PC-3 (cell line): ENCODE data around the gene TMC3.

ENCODE experiments used
- EZH2 ChIP-seq: fragments of 300-600 bp; sonication (generic); IDR thresholded peaks from one replicate; pipeline ENCODE4 v1.6.1; 2017; ENCODE audit warnings: antibody characterized with exemption, mild to moderate bottlenecking, low read length; ENCODE audit not compliant: unreplicated experiment
- TF ChIP-seq, protein P1 (sequence below): fragments of 300-600 bp; sonication (generic); conservative IDR thresholded peaks from 2 replicates; pipeline ENCODE4 v1.5.1; 2017; ENCODE audit warnings: antibody characterized with exemption, low read depth, mild to moderate bottlenecking, low read length

DNA sequence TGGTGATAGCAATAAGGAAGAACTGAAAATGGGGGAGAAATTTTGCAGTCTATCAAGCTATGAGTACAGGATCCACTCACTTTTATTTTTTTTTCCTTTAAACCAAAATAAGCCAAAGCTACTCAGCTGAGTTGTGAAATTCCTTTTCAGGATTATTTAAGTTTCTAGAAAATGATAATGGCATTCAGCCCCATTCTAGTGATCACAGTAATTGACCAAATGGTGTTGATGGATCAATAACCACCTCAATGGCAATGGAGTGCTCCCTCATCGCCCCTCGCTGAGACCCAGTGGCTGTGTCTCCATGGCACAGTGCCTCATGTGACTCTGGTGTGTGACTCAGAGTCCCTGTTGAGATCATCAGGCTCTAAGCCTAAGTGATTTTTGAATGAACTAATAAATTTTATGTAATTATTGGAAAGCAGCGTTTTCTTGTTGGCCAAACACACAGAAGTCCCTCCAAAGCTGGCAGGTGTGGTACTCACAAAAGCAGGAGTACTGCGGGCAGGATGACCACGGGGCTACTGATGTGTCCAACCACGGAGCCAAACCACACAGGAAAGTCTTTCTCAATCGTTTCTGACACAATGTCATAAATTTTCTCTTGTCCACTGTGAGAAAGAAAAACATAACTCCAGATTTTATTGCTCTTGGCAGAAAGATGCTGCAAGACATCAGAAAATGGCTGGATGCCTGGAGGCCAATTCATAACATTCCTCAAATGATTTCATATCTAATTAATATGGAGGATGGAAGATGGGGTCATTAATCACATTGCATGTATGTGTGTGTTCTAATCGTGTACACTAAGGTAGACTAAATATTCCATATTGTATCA, 35.6 kb downstream of the TMC3 start:
- TF ChIP-seq, protein P1, sequence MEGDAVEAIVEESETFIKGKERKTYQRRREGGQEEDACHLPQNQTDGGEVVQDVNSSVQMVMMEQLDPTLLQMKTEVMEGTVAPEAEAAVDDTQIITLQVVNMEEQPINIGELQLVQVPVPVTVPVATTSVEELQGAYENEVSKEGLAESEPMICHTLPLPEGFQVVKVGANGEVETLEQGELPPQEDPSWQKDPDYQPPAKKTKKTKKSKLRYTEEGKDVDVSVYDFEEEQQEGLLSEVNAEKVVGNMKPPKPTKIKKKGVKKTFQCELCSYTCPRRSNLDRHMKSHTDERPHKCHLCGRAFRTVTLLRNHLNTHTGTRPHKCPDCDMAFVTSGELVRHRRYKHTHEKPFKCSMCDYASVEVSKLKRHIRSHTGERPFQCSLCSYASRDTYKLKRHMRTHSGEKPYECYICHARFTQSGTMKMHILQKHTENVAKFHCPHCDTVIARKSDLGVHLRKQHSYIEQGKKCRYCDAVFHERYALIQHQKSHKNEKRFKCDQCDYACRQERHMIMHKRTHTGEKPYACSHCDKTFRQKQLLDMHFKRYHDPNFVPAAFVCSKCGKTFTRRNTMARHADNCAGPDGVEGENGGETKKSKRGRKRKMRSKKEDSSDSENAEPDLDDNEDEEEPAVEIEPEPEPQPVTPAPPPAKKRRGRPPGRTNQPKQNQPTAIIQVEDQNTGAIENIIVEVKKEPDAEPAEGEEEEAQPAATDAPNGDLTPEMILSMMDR, result no peak
- no peak for TF ChIP-seq EZH2
